ENCODE data around the gene HDAC4.

DNA sequence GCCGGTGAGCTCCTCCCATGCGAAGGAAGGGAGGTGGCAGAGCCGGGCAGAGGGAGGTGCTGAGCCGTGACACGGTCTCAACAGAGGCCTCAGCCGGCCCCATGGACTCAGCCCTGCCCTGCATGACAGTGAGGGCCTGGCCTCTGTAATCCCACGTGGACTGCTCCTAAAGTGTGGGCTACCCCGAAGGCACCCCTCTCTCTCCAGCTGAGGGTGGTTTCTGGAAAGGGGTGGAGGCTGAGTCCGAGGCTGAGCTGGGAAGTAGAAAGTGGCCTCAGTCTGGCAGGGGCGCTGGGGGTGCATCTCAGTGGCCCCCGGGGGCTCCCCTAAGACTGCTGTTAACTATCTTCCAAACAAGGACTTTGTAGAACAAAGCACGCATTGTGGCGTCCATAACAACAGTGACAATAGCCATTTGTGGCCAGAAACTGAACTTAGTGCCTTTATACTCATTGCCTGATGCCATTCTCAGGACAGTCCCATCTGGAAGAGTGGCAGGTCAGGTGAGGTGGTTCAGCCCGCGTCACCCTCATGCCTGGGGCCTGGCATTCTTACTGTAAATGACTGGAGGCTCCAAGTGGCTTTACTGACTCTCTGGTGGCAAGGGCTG is 360.6 kb downstream of the HDAC4 start:
- TF ChIP-seq CTCF (IDR thresholded peaks at IDR 0.05): no peak
- no peak for TF ChIP-seq POLR2A (IDR thresholded peaks at IDR 0.05)
